ENCODE data around the gene WDR4.
"Not testable (repeated sequence)": the region's sequence is repeated elsewhere in the genome, so short reads cannot be mapped to it uniquely, and the experiment has no call there.

Gene WDR4

GRCh38 chr21:42837421-42838211, 41.7 kb downstream of the WDR4 start:
- peak in 1 of 2 experiments; percentile 4 for DNase-seq

GRCh38 chr21:42836767-42837301, 42.5 kb downstream of the WDR4 start:
- peak in 1 of 2 experiments; percentile 2 for DNase-seq

GRCh38 chr21:42836402-42836666, 43.0 kb downstream of the WDR4 start:
- no peak for DNase-seq

- peak in 1 of 2 experiments; percentile 3 for DNase-seq
These were observed 43.5 kb downstream of the WDR4 start for GRCh38 chr21:42835611-42836401.

GRCh38 chr21:42835211-42835610, 44.1 kb downstream of the WDR4 start:
- no peak for DNase-seq

GRCh38 chr21:42834726-42835191, 44.6 kb downstream of the WDR4 start:
- no peak for DNase-seq

GRCh38 chr21:42833859-42834725, 45.2 kb downstream of the WDR4 start:
- DNase-seq: no peak

GRCh38 chr21:42833439-42833815, 45.9 kb downstream of the WDR4 start:
- DNase-seq: peak; percentile 61 to 73

- not testable (repeated sequence) for DNase-seq
These were observed 47.1 kb downstream of the WDR4 start for GRCh38 chr21:42832321-42832630.

- DNase-seq: peak in 1 of 2 experiments; percentile 36
These were observed 48.6 kb downstream of the WDR4 start for GRCh38 chr21:42830456-42831455.

- no peak for DNase-seq
These were observed 49.4 kb downstream of the WDR4 start for GRCh38 chr21:42829954-42830353.

GRCh38 chr21:42829417-42829816, 49.9 kb downstream of the WDR4 start:
- DNase-seq: no peak

GRCh38 chr21:42827588-42827987, 51.8 kb downstream of the WDR4 start:
- DNase-seq: no peak

GRCh38 chr21:42820616-42821465, 58.5 kb downstream of the WDR4 start:
- DNase-seq: no peak

GRCh38 chr21:42819861-42820615, 59.3 kb downstream of the WDR4 start:
- DNase-seq: no peak

- DNase-seq: peak; percentile 66 to 77
These were observed 61.0 kb downstream of the WDR4 start for GRCh38 chr21:42818328-42818749.

GRCh38 chr21:42815217-42815616, 64.1 kb downstream of the WDR4 start:
- no peak for DNase-seq

GRCh38 chr21:42812528-42813241, 66.7 kb downstream of the WDR4 start:
- not testable (repeated sequence) for DNase-seq

- no peak for DNase-seq
These were observed 67.4 kb downstream of the WDR4 start for GRCh38 chr21:42811960-42812359.

All from activated CD4-positive, alpha-beta T cell treated with anti-CD3 and anti-CD28 coated beads, Interleukin-2, amount 50 U/mL, for 48 hours (primary cell).